ENCODE data around the gene SESTD1. TPM values are rescaled to one million over a fixed set of nuclear protein-coding genes. Genes with fewer than 3 reads are reported as not detected.

Gene SESTD1, protein sequence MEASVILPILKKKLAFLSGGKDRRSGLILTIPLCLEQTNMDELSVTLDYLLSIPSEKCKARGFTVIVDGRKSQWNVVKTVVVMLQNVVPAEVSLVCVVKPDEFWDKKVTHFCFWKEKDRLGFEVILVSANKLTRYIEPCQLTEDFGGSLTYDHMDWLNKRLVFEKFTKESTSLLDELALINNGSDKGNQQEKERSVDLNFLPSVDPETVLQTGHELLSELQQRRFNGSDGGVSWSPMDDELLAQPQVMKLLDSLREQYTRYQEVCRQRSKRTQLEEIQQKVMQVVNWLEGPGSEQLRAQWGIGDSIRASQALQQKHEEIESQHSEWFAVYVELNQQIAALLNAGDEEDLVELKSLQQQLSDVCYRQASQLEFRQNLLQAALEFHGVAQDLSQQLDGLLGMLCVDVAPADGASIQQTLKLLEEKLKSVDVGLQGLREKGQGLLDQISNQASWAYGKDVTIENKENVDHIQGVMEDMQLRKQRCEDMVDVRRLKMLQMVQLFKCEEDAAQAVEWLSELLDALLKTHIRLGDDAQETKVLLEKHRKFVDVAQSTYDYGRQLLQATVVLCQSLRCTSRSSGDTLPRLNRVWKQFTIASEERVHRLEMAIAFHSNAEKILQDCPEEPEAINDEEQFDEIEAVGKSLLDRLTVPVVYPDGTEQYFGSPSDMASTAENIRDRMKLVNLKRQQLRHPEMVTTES
- 16.5 and 18.8 TPM in 2 replicates for polyA plus RNA-seq (2011; rRNA removed)
- polyA minus RNA-seq (2011; rRNA and poly(A)+ RNA removed), result 9.9 and 17.9 TPM in 2 replicates

DNA sequence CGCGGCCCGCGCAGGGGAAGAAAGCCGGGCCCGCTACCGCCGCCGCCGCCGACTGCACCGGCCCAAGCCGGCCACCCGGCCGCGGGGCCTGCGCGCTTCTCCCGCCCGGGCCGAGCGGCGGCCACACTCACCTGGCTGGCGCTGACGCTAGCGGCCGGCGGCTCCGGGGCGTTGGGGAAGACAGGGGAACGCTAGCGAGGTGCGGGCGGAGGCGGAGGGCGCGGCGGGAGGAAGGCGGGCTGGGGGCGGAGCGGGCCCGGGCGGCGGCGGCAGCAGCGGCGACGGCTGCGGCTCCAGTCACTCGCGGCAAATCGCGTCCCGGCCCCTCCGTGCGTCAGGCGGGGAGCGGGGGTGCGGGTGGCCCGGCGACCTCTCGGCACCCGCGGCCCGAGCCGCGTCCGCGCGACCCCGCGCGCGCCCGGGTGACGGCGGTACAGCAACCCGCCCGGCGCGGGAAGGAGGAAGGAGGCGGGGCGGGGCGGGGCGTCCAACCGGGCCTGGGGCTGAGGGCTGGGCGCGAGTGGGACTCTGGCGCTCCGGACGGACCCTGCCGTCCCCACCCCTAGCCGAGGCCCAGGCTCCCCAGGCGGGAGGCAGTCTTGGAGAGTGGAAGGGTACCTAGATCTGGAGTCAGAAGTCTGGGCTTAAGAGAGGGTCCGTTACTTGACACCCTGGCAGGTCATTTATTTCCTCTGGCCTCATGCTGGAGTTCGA, at the start of gene SESTD1:
Gene SESTD1, minus strand, starts transcription at position 465 of the 714 bp plus-strand sequence. CDS start 72,991 bp downstream, outside the sequence.
- POLR2A ChIA-PET, result no interaction called here
- Histone ChIP-seq H3K4me3 (ENCODE audit: low read depth, low read length) (peak within 1 kb of the TSS; percentile 84), H3K27me3 (ENCODE audit: control insufficient read depth, insufficient read depth, low read length) (no peaks in the 10 kb centered on the region), H3K36me3 (ENCODE audit: control insufficient read depth, insufficient read depth, low read length) (no peaks in the 10 kb centered on the region)
- TF ChIP-seq, protein P1, sequence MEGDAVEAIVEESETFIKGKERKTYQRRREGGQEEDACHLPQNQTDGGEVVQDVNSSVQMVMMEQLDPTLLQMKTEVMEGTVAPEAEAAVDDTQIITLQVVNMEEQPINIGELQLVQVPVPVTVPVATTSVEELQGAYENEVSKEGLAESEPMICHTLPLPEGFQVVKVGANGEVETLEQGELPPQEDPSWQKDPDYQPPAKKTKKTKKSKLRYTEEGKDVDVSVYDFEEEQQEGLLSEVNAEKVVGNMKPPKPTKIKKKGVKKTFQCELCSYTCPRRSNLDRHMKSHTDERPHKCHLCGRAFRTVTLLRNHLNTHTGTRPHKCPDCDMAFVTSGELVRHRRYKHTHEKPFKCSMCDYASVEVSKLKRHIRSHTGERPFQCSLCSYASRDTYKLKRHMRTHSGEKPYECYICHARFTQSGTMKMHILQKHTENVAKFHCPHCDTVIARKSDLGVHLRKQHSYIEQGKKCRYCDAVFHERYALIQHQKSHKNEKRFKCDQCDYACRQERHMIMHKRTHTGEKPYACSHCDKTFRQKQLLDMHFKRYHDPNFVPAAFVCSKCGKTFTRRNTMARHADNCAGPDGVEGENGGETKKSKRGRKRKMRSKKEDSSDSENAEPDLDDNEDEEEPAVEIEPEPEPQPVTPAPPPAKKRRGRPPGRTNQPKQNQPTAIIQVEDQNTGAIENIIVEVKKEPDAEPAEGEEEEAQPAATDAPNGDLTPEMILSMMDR (IDR thresholded peaks at IDR 0.05; ENCODE audit: insufficient read depth, low read depth, low read length), result no peak
- no peak for DNase-seq (ENCODE audit: low read depth)
- CTCF ChIA-PET, result no interaction called here

DNA sequence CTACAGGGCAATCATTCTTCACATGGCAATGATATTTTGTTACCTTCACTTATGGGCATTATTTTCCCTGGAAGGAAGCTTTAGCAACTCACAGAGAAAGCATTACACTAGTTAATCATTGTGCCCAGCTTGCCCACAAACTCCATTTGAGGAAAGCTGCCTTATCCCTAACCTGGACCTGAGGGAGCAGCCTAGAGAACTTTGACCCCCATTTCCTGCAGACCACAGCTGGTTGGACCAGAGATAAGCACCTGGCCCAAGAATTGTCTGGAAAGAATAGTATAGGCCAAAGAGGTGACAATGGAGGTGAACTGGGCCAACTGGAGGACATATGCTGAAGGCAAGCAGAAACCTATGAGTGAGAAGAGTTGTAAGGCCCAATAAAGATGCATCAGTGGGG, 48.4 kb upstream of the SESTD1 start:
- Histone ChIP-seq H3K36me3 (ENCODE audit: control insufficient read depth, insufficient read depth, low read length) (no peaks in the 10 kb centered on the region), H3K4me3 (ENCODE audit: low read depth, low read length) (no peak overlapping the region), H3K27me3 (ENCODE audit: control insufficient read depth, insufficient read depth, low read length) (no peaks in the 10 kb centered on the region)
- TF ChIP-seq, protein P1 (IDR thresholded peaks at IDR 0.05; ENCODE audit: insufficient read depth, low read depth, low read length), result no peak
- ChIA-PET POLR2A (no interaction called here), CTCF (no interaction called here)
- DNase-seq (ENCODE audit: low read depth), result no peak

DNA sequence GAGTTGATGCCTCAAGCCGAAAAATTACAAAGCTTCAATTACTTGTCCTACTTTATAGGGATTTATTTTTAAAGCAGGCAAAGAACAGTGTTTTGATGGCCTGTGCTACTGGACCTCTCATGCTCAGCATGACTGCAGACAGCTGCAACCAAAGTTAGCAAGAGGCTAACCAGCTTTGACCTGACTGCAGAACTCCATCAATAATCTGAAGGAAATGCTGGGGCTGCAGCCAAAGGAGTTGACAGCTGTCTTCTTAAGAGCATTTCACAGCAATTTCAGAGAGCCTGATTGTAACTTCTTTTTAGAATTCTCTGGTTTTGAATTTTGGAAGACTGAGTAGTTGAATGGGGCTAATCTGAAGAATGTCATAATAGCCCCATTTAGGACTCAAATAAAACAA, 46.5 kb upstream of the SESTD1 start:
- no peaks in the 10 kb centered on the region for H3K27me3 ChIP-seq (ENCODE audit: control insufficient read depth, insufficient read depth, low read length)
- POLR2A ChIA-PET, result no interaction called here
- TF ChIP-seq, protein P1 (IDR thresholded peaks at IDR 0.05; ENCODE audit: insufficient read depth, low read depth, low read length), result no peak
- no peak for DNase-seq (ENCODE audit: low read depth)
- H3K4me3 ChIP-seq (ENCODE audit: low read depth, low read length), result no peak overlapping the region
- H3K36me3 ChIP-seq (ENCODE audit: control insufficient read depth, insufficient read depth, low read length), result no peaks in the 10 kb centered on the region
- CTCF ChIA-PET, result no interaction called here

DNA sequence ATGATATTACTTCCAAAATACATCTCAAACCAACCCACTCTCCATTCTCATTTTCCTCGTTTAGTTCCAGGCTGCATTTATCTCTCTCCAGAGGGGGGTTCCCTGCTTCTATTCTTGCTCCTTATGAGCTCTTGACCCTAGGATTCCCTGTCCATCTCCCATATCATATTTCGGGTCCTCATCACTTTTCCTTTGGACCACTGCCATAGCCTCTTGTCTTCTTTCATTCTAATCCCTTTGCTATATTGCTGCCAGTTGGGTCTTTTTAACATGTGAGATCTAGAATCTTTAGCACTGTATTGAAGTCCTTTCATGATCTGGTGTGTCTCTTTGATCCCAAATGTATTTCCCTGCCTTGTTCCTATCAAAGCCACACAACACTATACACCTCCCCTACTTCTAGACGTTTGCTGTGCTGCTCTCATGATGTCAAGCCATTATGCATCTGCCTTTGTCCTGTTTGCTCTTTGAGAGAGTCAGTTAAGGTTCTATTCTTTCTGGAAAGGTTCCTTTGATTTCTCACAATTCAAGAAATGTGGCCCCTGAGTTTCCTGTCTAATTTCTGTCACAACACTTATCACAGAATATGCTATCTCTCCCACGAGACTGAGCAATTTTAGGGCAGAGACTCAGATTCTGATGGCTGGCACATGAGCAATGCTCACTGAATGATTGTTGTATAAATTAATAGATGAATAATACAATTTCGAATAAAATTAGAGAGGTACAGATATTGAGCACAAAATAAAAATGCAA, 43.2 kb upstream of the SESTD1 start:
- DNase-seq (ENCODE audit: low read depth), result no peak
- TF ChIP-seq, protein P1 (IDR thresholded peaks at IDR 0.05; ENCODE audit: insufficient read depth, low read depth, low read length), result no peak
- Histone ChIP-seq H3K36me3 (ENCODE audit: control insufficient read depth, insufficient read depth, low read length) (no peaks in the 10 kb centered on the region), H3K27me3 (ENCODE audit: control insufficient read depth, insufficient read depth, low read length) (no peaks in the 10 kb centered on the region), H3K4me3 (ENCODE audit: low read depth, low read length) (no peak overlapping the region)
- POLR2A ChIA-PET, result no interaction called here
- CTCF ChIA-PET, result no interaction called here
